A549 (cell line): Measurements from ENCODE around the gene CYB561. TPM values are rescaled to one million over a fixed set of nuclear protein-coding genes. Genes with fewer than 3 reads are reported as not detected.

Experiments used
- ATAC-seq, 2 experiments: fragments of 200-7000 bp in 1 of 2; fragments of >200 bp in 1 of 2; cut with Nextera tagmentation in 1 of 2; cut with Tn5 transposase in 1 of 2; 3 replicates each; pipeline versions ENCODE4 v1.8.0 to v1.9.1; 2018 to 2020; ENCODE audit warnings: mild to moderate bottlenecking in 1 of 2, moderate library complexity in 1 of 2
- CTCF ChIA-PET: fragments of 300-600 bp; sonication (Branson Sonifier 250); formaldehyde crosslinking; extraction: SDS; loops from one replicate; lab custom pipeline; 2021; ENCODE audit warnings: antibody characterized with exemption, inconsistent platforms; lab: Yijun Ruan, JAX
- POLR2A ChIA-PET: fragments of 350-600 bp; formaldehyde crosslinking; extraction: SDS; loops from one replicate; lab custom pipeline; 2021; ENCODE audit warnings: antibody characterized with exemption, inconsistent platforms; lab: Yijun Ruan, JAX
- DNase-seq, 2 experiments: peaks; one replicate each; pipeline versions ENCODE4 v3.0.0 to v3.0.0-alpha.2; 2011 to 2016; ENCODE audit warnings: low read depth in 1 of 2, low spot score in 1 of 2
- FAIRE-seq: peaks from 2 replicates; lab custom pipeline; 2011; peaks lifted over from hg19 to GRCh38; lab: Jason Lieb, UNC
- H3K27ac ChIP-seq, 2 experiments: fragments of >200 bp; sonication (Bioruptor Twin); formaldehyde crosslinking; 3 replicates each; pipeline ENCODE4 v1.5.1; 2016 to 2017
- H3K4me1 ChIP-seq: fragments of >200 bp; sonication (Bioruptor Twin); formaldehyde crosslinking; 3 replicates; pipeline ENCODE4 v1.6.1; 2016
- H3K4me2 ChIP-seq: fragments of >200 bp; sonication (Bioruptor Twin); formaldehyde crosslinking; 3 replicates; pipeline ENCODE4 v1.6.1; 2016
- H3K4me3 ChIP-seq: fragments of >200 bp; sonication (Bioruptor Twin); formaldehyde crosslinking; 3 replicates; pipeline ENCODE4 v1.5.1; 2016
- H3K9me3 ChIP-seq: fragments of >200 bp; sonication (Bioruptor Twin); formaldehyde crosslinking; 3 replicates; pipeline ENCODE4 v1.6.1; 2016
- CBX8 ChIP-seq: fragments of 200-600 bp; sonication (generic); IDR thresholded peaks from 2 replicates; pipeline ENCODE4 v1.6.1; 2016
- FOSL2 ChIP-seq, 2 experiments: fragments of 450-650 bp in 1 of 2; fragments of >200 bp in 1 of 2; sonication (Bioruptor Twin) in 1 of 2; formaldehyde crosslinking; IDR thresholded peaks; 2 replicates each; pipeline versions ENCODE4 v1.5.0 to v1.6.1; 2016 to 2020; ENCODE audit warnings: mild to moderate bottlenecking in 1 of 2, moderate library complexity in 1 of 2
- RAD21 ChIP-seq, 2 experiments: fragments of >200 bp in 1 of 2; sonication (Bioruptor Twin) in 1 of 2; formaldehyde crosslinking in 1 of 2; IDR thresholded peaks in 1 of 2; conservative IDR thresholded peaks in 1 of 2; 2 replicates in 1 of 2; 3 replicates in 1 of 2; pipeline ENCODE4 v1.6.1; 2012 to 2018; ENCODE audit warnings: inconsistent platforms in 1 of 2
- SREBF2 ChIP-seq: fragments of 450-650 bp; IDR thresholded peaks from 2 replicates; pipeline ENCODE4 v1.6.1; 2014; ENCODE audit warnings: mild to moderate bottlenecking, moderate library complexity
- polyA plus RNA-seq, 4 experiments: library from polyadenylated mRNA; depleted of rRNA in 3 of 4; stranded (reverse); fragments of >200 nt; fragmentation: RNase III in 1 of 4; extraction: RNeasy Plus Mini Kit Qiagen cat#74134 plus additional on column Dnase treatment in 1 of 4; gene quantifications; 2 replicates in 3 of 4; 3 replicates in 1 of 4; pipeline ENCODE4 v1.2.3, GENCODE V29; 2011 to 2017
- small RNA-seq, 6 experiments: library from RNA; depleted of rRNA; stranded (forward); fragments of <200 nt; gene quantifications; one replicate each; pipeline ENCODE3, GENCODE V24; 2012

The CYB561 gene
- polyA plus RNA-seq, 2 of the 4 experiments (the other 2 are of a cell fraction): 16.6 to 27.2 TPM

DNA sequence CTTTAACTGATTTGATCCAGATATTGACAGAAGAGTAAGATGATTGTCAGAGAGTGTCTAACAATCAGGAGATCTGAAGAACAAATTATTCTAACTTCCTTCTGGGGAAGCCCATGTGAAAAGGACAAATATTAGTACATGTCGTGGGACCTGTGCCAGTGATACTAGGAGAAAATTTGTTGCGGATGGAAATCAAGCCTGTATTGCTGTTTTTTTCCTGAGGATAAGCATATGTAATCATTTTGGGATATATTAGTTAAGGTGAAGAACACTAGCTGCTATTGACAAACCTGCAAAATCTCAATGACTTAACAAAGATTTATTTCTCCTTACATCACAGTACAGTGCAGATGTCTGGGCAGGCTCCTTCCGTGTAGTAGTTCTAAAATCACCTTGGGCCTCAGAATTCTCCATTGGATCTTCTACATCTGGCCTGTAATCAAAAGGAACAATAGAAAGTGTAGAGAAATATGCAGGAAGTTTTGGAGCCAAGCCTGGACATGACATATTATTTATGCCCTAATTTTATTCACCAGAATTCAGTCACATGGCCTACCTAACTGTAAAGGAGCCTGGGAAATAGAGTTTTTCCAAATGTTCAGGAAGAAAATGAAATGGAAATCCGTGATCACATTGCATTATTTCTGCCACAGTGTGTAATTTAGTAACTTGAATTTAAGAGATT lies 58.3 kb downstream of the CYB561 start (continued):
- TF ChIP-seq RAD21 (conservative IDR thresholded peaks at IDR 0.05 in 1 of 2, IDR thresholded peaks at IDR 0.05 in 1 of 2) (no peak), CBX8 (no peak)

GRCh38 chr17:63382826-63383225 lies 63.3 kb downstream of the CYB561 start:
- no peak for DNase-seq
- no peak overlapping the region for H3K27ac ChIP-seq
- no peak overlapping the region for H3K4me2 ChIP-seq
- H3K9me3 ChIP-seq: no peaks in the 10 kb centered on the region
- ChIA-PET POLR2A (no interaction called here), CTCF (interaction anchor here (1.9 kb wide), 1 partner anchor 10 kb away, joined by 7 read pairs; no protein-coding TSS in a partner anchor)
- FAIRE-seq: peak; percentile 13
- H3K4me1 ChIP-seq: no peaks in the 10 kb centered on the region; the same call in 2 of the 3 replicates
- no peak overlapping the region for H3K4me3 ChIP-seq
- TF ChIP-seq SREBF2 (no peak), FOSL2 (IDR thresholded peaks at IDR 0.05) (no peak), FOSL2 (CRISPR knock-in tag; IDR thresholded peaks at IDR 0.05) (0 out of 2 replicates have a peak, but pooled peaks have one; percentile 13)
- no peak for ATAC-seq

Small RNA genes lying within 50 kb of the gene (small RNA-seq; reads per million reads assigned to genes)
- gene AC005828.6: 0 to 0.97 (median 0) reads per million in 6 experiments

Other genes with a start within 250 kb of the CYB561 start
- 0.22 and 0.38 TPM in 2 replicates for gene ACE, start 30.8 kb upstream of the CYB561 start, polyA plus RNA-seq (2011; rRNA removed)
- 0.31 to 0.52 TPM (median 0.32 TPM) in 3 replicates for gene ACE, start 30.8 kb upstream of the CYB561 start, polyA plus RNA-seq (2017; fragmentation: RNase III; extraction: RNeasy Plus Mini Kit Qiagen cat#74134 plus additional on column Dnase treatment)
- gene KCNH6, start 77.1 kb upstream of the CYB561 start, polyA plus RNA-seq (2011; rRNA removed): not detected in 2 replicates
- not detected in 3 replicates for gene KCNH6, start 77.1 kb upstream of the CYB561 start, polyA plus RNA-seq (2017; fragmentation: RNase III; extraction: RNeasy Plus Mini Kit Qiagen cat#74134 plus additional on column Dnase treatment)
- 48.7 and 51.4 TPM in 2 replicates for gene DCAF7, start 104.2 kb upstream of the CYB561 start, polyA plus RNA-seq (2011; rRNA removed)
- gene DCAF7, start 104.2 kb upstream of the CYB561 start, polyA plus RNA-seq (2017; fragmentation: RNase III; extraction: RNeasy Plus Mini Kit Qiagen cat#74134 plus additional on column Dnase treatment): 35.7 to 37.9 TPM (median 35.9 TPM) in 3 replicates
- gene TACO1, start 154.6 kb upstream of the CYB561 start, polyA plus RNA-seq (2011; rRNA removed): 38.0 and 49.9 TPM in 2 replicates
- gene TACO1, start 154.6 kb upstream of the CYB561 start, polyA plus RNA-seq (2017; fragmentation: RNase III; extraction: RNeasy Plus Mini Kit Qiagen cat#74134 plus additional on column Dnase treatment): 47.1 to 49.2 TPM (median 49.1 TPM) in 3 replicates
- gene MAP3K3, start 176.1 kb upstream of the CYB561 start, polyA plus RNA-seq (2011; rRNA removed): 10.8 and 12.6 TPM in 2 replicates
- 10.9 to 12.6 TPM (median 11.2 TPM) in 3 replicates for gene MAP3K3, start 176.1 kb upstream of the CYB561 start, polyA plus RNA-seq (2017; fragmentation: RNase III; extraction: RNeasy Plus Mini Kit Qiagen cat#74134 plus additional on column Dnase treatment)